Spleen (tissue), 7 donors: ENCODE measurements around the gene RPS27L.

ENCODE experiments used
- CTCF ChIP-seq, 11 experiments: fragments of 200-600 bp in 7 of 11; fragments of 450-650 bp in 4 of 11; sonication (generic) in 4 of 11; IDR thresholded peaks in 8 of 11; conservative IDR thresholded peaks in 3 of 11; 1 replicate in 7 of 11; 2 replicates in 4 of 11; pipeline versions ENCODE4 v1.4.0 to v1.8.0; 2016 to 2021; ENCODE audit warnings: antibody characterized with exemption in 11 of 11, inconsistent platforms in 4 of 11, mild to moderate bottlenecking in 1 of 11
- POLR2AphosphoS5 ChIP-seq, 3 donors: sonication (generic); formaldehyde crosslinking; IDR thresholded peaks; one replicate each; pipeline ENCODE4 v1.5.1; 2017; ENCODE audit warnings: antibody characterized with exemption in 3 of 3
- donor health status: DM: no; HTN: no; CAD: no; lungs with moderate emphysema.
- donor health status: DM: no; HTN: no; CAD: no.
- donor health status: DM: no; HTN: no; CAD: no.

- TF ChIP-seq CTCF (IDR thresholded peaks at IDR 0.05 in 8 of 11, conservative IDR thresholded peaks at IDR 0.05 in 3 of 11) (no peak), POLR2AphosphoS5 (IDR thresholded peaks at IDR 0.05) (no peak)
Observed at GRCh38 chr15:63155486-63155885, 1.8 kb downstream of the RPS27L start.
